ENCODE data around the gene ANGPTL2.

ANGPTL2 gene

DNA sequence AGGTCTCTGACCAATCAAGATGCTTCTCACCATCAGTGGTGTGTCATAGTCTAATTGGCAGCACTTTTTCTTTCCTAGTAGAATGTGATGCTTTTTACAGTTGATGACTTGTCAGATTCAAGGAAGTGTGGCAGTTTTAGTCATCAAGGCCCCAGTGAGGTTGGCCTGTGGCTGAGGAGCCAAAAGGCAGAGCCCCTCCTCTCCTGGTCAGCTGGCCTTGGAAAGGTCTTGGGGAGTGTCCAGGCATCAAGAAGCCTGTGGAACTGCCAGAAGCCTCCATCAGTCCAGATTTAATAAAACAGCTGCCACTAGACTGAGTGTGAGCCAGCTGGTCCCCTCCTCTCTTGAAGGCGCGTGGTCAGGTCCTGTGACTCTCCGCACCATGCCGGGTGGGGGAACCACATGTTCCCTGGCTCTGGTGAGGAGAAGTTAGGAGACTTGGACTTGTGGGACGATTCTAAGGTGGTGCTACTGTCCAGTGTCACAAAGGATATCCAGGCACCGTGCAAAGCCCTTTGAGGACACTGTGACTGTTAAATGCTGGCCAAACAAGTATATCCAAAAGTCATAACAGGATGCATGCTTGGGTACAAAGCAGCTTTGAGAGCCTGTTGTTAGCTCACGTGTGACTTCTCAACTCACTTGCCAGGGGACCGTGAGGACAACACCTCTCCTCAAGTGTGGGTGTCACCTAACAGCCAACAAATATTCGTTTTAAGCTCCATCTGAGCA, 6.1 kb upstream of the ANGPTL2 start:
- TF ChIP-seq, protein P1, sequence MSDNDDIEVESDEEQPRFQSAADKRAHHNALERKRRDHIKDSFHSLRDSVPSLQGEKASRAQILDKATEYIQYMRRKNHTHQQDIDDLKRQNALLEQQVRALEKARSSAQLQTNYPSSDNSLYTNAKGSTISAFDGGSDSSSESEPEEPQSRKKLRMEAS (IDR thresholded peaks at IDR 0.05; ENCODE audit: low read depth, low read length), result no peak
- TF ChIP-seq MYC (IDR thresholded peaks at IDR 0.05; ENCODE audit: low read depth, low read length) (no peak), POLR2A (IDR thresholded peaks at IDR 0.05; ENCODE audit: extremely low read depth, insufficient read length) (no peak)
- TF ChIP-seq, protein P2, sequence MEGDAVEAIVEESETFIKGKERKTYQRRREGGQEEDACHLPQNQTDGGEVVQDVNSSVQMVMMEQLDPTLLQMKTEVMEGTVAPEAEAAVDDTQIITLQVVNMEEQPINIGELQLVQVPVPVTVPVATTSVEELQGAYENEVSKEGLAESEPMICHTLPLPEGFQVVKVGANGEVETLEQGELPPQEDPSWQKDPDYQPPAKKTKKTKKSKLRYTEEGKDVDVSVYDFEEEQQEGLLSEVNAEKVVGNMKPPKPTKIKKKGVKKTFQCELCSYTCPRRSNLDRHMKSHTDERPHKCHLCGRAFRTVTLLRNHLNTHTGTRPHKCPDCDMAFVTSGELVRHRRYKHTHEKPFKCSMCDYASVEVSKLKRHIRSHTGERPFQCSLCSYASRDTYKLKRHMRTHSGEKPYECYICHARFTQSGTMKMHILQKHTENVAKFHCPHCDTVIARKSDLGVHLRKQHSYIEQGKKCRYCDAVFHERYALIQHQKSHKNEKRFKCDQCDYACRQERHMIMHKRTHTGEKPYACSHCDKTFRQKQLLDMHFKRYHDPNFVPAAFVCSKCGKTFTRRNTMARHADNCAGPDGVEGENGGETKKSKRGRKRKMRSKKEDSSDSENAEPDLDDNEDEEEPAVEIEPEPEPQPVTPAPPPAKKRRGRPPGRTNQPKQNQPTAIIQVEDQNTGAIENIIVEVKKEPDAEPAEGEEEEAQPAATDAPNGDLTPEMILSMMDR (IDR thresholded peaks at IDR 0.05; ENCODE audit: low read depth, low read length), result no peak
- DNase-seq (ENCODE audit: low read depth), result no peak

DNA sequence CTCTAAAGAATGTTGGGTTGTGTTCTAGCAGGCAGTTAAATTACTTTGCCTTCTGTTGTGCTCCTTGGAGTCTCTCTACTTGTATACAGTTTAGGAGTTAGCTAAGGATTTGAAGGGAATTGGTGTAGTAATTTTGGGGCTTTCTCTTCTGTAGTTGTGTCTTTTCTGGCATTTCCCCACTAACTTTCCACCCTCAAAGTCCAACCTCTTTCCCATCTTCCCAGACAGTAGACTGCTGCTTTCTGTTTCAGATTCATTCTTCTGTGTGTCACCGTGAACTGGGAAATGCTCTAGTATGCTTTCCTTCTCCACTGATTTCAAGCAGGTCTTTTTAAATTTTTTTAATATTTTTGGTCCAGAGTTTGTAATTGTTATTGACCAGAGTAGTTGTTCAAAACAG, 4.5 kb upstream of the ANGPTL2 start:
- TF ChIP-seq, protein P1 (IDR thresholded peaks at IDR 0.05; ENCODE audit: low read depth, low read length), result no peak
- TF ChIP-seq MYC (IDR thresholded peaks at IDR 0.05; ENCODE audit: low read depth, low read length) (no peak), POLR2A (IDR thresholded peaks at IDR 0.05; ENCODE audit: extremely low read depth, insufficient read length) (no peak)
- TF ChIP-seq, protein P2 (IDR thresholded peaks at IDR 0.05; ENCODE audit: low read depth, low read length), result no peak
- no peak overlapping the region for H3K4me3 ChIP-seq (ENCODE audit: low read depth, low read length)
- DNase-seq (ENCODE audit: low read depth), result no peak

More for the DNA sequence above, 6.1 kb upstream of the ANGPTL2 start:
- H3K4me3 ChIP-seq (ENCODE audit: low read depth, low read length), result no peak overlapping the region

DNA sequence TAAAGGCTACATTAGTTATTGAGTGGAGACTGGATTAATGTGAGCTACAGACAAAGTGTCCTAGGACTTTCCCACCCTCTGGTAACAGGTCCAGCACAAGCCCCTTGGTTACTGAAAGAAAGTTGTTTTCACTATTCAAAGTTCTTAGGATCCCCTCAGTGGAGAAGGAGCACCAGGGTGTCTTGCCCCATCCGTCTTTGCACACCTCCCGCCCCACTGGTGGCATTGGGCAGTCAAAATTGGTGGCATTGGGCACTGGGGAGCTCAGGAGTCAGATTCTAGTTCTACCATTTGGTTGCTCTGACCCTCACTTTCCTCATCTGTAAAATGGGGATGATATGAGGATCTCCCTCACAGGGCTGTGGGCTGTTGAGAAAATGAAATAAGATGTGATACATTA, 2.4 kb upstream of the ANGPTL2 start:
- no peak for DNase-seq (ENCODE audit: low read depth)
- TF ChIP-seq MYC (IDR thresholded peaks at IDR 0.05; ENCODE audit: low read depth, low read length) (no peak), POLR2A (IDR thresholded peaks at IDR 0.05; ENCODE audit: extremely low read depth, insufficient read length) (no peak)
- TF ChIP-seq, protein P2 (IDR thresholded peaks at IDR 0.05; ENCODE audit: low read depth, low read length), result no peak
- TF ChIP-seq, protein P1 (IDR thresholded peaks at IDR 0.05; ENCODE audit: low read depth, low read length), result no peak
- no peak overlapping the region for H3K4me3 ChIP-seq (ENCODE audit: low read depth, low read length)

DNA sequence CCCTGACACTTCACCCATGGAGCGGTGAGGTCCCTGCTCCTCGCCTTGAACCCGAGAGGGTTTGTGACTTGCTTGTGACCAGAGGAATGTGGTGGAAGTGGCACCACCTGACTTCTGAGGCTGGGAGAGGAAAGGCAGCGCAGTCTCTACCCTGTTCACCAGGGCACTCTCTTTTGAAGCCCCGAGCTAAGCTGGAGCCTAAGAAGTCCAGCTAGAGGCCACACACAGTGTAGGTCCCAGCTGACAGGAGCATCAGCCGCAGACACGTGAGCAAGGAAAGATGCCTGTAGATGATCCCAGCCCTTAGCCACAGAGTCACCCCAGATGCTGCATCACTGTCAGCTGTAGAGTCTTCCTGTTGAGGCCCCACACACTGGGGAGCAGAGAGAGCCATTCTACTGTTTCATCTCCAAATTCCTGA, 1.7 kb upstream of the ANGPTL2 start:
- no peak for TF ChIP-seq MYC (IDR thresholded peaks at IDR 0.05; ENCODE audit: low read depth, low read length)
- TF ChIP-seq, protein P1 (IDR thresholded peaks at IDR 0.05; ENCODE audit: low read depth, low read length), result no peak
- TF ChIP-seq, protein P2 (IDR thresholded peaks at IDR 0.05; ENCODE audit: low read depth, low read length), result no peak
- no peak for TF ChIP-seq POLR2A (IDR thresholded peaks at IDR 0.05; ENCODE audit: extremely low read depth, insufficient read length)
- no peak for DNase-seq (ENCODE audit: low read depth)

DNA sequence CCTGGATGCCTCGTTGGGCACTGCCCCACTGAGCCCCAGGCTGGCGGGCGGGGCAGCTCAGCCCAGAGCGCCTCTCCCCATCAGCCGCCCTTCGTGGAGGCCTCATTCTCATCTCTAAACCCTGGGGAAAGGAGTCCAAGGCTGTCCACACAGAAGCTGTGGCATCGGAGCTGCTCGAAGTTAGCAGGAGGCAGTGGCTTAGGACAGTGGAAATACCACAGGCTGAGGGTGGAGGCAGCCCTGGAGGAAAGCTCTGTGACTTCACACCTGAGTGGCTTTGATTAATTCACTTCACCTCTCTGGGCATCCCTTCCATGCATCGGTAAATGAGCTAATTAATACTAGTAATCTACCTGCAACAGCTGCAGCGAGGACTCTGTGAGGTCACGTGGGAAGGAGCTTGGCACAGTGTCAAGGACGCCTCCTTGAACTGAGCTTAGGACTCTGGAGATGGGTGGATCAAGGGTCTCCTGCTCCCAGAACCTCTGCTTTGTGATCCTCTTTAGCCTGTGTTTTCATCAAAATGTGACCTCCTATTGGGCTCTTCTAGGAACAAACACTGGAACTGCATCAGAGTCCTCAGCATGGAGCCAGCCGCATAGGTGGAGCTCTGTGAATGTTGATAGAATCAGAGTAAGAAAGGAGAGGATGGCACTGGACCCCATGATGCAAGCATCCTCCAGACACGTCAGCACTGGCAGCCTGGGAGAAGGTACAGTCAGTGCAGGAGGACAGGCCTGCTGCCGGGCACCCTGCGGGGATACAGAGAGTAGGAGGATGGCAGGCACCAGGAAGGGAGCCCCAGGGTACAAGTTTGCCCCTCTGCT, 842 bp upstream of the ANGPTL2 start:
- TF ChIP-seq, protein P2 (IDR thresholded peaks at IDR 0.05; ENCODE audit: low read depth, low read length), result no peak
- TF ChIP-seq POLR2A (IDR thresholded peaks at IDR 0.05; ENCODE audit: extremely low read depth, insufficient read length) (no peak), MYC (IDR thresholded peaks at IDR 0.05; ENCODE audit: low read depth, low read length) (no peak)
- TF ChIP-seq, protein P1 (IDR thresholded peaks at IDR 0.05; ENCODE audit: low read depth, low read length), result no peak
- no peak for DNase-seq (ENCODE audit: low read depth)
- H3K4me3 ChIP-seq (ENCODE audit: low read depth, low read length), result no peak overlapping the region

More for the DNA sequence above, 1.7 kb upstream of the ANGPTL2 start:
- H3K4me3 ChIP-seq (ENCODE audit: low read depth, low read length), result no peak overlapping the region

Measured in NB4 (cell line).